Eye (tissue), 1 donor: ENCODE results near the gene CELF3.

Experiments
- DNase-seq: peaks from one replicate; pipeline ENCODE4 v3.0.0-alpha.2; 2015

CELF3 gene

DNA sequence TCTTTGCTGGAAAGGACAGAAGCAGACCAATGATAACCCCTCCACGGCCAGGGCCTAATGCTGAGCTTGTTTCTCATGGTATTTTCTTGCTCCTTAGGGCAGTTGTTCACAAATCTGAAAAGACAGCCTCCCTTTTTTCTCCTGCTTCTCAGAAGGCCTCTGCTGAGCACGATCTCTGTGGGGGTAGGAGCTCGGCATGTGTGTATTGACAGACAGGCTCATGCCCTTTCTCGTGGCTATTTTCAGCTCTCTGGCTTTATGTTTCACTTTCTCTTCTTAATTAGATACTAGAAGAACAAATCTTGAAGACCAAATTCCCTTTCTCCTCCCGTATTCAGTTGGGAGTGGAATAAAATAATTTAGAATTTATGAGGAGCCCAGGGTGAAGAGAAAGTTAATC, 4.0 kb upstream of the CELF3 start:
- DNase-seq, result no peak

DNA sequence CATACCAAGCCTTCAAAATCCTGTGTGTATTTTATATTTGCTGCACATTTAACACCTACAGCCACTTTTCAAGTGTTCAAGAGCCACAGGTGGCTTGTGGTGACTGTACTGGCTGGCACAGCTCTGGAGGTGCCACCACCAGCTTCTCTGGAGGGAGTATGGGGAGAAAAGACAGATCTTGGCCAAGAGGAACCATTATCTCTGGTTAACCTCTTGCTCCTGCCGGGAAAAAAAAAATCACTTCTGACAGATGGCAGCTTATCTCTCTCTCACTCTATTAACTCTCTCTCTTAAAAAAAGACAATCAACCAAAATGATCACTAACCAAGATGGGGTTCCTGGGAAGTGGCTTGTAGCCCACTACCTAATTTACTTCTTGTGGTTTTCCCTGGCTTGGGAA, 3.5 kb upstream of the CELF3 start:
- no peak for DNase-seq

DNA sequence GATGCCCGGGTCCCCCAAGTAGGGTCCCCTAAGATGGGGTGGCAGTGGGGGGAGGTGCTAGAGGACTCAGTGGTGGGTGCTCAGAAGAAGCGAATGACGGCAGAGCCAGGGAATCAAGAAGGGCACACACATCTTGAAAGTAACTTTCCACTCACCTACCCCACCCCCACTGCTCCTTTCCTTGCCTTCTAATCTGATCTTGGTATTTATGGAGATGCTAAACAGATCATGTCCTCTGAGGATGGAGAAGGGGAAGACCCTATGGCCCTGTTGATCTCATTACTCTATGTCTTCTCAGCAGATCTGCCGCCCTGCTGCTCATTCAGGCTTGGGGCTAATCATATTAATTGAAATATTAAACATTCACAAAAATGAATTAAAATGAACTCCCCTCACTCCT, 2.1 kb upstream of the CELF3 start:
- DNase-seq, result no peak

DNA sequence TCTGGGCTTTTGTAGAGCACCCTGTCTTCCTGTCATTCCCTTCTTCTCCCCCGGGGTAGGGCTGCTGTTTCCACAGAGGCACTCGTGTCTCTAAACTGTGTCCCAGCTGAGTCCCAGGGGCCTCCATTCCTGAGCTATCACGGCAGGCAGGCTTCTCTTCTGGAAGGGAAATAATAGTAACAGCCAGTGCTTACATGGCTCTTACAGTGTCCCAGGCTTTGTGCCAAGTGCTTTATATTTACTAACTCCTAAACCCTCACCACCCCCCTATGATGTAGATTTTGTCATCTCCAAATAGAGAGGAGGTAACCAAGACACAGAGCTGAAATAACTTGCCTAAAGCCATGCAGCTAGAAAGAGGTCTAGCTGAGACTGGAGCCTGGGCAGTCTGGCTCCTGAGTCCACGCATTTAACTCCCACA, 1.4 kb upstream of the CELF3 start:
- no peak for DNase-seq

DNA sequence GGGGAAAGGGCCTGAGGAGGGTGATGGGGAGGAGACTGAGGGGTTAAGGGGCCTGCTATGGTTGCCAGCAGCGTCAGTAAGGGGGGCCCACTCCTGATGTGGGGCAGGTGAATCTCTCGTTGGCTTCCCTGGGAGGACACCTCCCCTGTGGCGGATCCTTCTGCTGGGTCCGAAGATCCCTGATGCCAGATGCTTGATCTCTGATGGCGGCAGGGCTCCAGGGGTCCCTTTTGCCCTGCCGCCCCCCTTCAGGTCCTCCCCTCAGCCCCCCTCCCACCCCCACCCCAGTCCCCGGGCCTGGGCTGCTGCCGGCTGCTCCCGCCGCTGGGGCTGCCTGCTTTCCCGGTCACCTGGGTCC, 219 bp downstream of the CELF3 start:
- DNase-seq, result no peak

DNA sequence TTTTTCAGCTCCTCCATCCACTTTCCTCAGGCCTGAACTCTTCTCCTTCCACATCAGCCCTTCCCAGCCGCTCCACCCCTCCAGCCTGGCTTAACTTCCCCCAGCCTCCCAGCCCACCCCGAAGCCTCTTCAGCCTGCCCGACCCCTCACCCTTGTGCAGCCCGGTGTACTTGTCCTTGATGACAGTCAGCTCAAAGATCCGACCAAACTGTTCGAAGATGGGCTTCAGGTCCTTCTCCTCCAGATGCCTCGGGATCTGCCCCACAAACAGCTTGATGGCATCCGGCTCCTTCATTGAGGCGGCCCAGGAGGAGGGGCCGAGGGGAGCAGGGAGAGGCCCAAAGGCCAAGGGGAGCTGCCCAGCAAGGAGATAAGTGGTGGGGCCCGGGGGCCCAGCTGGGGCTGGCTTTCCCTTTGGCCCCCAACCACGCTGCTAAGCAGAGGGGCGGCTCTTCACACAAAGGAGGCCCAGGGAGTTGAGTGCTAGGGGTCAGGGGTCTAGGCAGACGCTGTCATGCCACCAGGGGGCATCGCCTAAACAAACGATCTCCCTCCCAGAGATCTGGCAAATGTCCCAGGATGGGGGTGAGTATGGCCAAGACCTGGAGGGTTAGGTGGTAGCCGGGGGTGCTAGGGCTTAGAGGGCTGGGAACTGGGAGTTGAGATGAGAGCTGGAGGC, 738 bp downstream of the CELF3 start:
- DNase-seq, result peak; percentile 84

DNA sequence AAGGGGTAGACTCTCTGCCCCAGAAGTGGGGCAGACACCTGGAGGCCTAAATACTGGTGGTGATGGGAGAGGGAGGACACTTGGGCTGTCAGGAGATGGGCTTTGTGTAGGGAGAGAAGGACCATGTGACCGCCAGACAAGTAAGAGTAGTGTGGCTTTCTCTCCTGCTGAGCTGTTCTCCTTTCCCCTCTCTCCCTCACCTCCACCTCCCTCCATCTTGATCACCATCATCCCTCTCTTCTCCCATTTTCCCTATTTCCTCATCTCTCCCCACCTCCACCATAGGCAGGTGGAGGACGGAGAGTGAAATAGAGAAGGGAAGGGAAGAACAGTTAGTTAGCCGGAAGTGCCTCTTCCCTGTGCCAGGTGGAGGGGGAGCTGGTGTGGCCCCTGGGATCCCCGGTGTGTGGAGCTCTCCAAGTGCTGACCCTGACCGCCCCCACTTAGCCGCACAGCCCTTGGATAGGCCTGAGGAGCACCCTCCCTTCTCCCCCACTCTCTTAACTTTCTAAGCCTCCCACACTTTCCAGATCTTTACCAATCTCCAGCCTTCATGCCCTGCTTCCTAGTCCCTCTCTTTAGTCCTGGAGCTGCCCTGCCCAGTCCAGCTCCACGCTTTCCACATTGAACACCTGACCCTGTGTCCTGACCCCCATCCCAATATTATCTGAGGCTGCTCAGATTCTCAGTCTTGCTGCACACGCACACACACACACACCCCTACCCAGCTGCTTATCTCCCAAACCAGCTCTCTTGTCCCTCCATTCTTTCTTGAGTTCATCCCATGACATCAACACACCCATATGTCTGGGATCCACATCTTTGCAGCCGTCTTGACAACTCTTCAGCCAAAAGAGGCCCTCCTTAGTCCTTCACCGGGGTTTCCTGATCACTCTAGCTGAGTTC, 1.5 kb downstream of the CELF3 start:
- no peak for DNase-seq

DNA sequence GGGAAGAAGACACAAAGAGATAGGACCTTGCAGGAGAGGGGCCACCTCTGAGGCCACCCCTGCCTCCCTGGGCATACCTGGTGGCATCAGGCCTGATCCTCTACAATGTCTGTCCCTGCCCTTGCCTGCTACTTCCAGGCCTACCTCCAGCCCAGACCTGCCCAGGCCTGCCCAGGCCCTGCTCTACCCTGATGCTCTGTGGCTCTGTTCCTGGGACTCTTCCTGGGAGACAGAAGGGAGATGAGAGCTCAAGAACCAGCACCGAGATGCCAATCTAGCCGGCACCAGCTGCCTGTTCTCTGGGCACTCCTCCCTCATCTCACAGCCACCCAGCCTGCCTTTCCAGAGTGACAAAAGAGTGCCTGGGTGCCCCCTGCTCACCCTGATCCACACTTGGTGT, 2.7 kb downstream of the CELF3 start:
- no peak for DNase-seq

DNA sequence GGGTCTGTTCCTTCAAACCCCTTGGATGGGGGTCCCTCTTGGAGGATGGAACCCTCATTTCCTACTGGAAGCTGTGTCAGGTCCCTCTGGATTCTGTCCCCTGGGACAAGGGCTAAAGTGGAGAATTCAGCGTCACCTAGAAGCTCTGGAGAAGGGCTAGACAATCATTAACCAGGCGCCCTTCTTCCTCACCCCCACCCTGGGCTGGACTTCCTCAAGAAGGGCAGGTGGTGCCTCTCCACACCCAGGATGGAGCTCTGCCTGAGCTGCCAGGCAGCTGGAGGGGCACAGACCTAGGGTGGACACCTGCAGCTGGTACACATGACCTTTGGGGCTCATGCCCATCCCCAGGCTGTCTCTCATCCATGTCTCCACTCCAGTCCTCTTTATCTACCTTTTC, 3.6 kb downstream of the CELF3 start:
- no peak for DNase-seq

DNA sequence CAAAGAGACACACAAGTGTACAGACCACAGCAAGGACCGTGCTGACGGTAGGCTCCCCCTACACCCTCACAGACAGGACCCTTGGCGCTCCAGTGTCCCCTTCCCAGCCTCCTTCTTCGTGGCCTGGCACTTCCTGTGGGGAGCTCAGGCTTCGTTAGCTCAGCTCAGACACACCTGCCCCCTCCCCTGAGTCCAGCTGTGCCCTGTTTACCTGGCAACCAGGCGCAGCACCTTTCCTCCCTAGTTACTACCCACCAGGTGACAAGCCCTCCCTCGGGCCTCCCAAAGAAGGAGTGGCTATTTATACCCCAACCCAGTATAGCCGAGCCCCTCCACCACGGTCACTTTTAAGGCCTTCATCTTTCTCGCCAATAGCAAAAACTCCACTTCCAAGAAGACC, 4.7 kb downstream of the CELF3 start:
- DNase-seq, result no peak

DNA sequence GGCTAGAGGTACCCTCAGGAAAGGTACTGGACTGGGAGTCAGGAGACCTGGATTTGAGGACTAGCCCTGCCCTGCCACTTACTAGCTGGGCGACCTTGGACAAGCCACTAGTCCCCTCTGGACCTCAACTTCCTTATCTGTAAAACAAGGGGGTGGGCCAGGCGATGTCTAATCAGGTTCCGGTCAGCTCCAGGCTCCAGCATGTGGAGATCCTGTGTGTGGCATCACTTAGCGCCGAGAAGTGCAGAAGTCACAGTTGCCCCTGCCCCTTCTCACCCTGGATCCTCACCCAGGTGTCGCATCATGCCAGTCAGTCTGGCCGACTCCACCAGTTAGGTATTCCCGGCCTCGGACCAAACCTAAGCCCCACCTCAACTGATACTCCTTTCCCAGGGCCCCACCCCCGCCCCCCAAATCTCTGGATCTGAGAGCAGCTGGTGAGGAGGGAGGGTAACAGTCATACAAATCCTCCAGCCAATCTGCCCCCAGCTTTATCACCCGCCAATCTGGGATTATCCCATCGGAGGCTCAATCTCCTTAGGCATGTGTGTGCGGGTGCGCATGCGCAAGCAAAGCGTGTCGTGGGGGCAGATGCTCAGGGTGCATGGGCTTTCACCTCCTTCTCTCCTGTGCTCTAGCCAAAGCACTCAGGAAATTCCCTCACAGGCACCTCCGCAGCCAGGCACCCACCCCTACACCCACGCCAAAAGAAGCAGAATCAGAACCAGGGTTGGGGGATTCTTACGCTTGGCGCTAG, 5.4 kb downstream of the CELF3 start:
- DNase-seq, result peak; percentile 35

DNA sequence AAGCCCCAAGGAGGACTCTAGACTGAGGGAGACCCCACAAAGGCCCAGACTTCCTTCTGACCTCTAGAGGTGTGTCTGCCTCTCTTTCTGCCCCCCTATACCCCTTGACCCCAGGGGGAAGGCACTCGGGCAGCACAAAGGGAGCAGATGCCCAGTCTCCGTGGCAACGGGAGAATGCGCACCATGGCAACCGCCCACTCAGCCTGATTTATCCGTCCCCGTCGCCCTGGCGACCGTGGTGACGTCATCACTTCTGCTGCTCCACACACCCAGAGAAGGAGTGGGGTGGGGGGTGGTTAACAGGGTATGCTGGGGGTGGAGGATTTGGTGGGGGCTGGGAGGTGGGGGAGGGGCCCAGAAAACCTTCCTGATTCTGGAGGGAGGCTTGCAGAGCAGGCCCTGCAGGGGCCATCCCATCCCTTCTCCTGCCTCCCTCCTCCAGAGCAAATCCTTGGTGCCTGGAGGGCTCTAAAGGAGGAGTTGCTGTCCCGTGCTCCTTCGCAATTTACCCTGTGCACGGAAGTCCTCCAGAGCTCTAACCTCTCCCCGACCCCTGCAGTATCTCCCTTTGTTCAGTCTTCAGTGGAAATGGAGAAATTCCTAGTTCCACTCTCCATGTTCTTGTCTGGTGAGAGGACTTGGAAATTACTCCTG, 6.3 kb downstream of the CELF3 start:
- peak; percentile 95 for DNase-seq

DNA sequence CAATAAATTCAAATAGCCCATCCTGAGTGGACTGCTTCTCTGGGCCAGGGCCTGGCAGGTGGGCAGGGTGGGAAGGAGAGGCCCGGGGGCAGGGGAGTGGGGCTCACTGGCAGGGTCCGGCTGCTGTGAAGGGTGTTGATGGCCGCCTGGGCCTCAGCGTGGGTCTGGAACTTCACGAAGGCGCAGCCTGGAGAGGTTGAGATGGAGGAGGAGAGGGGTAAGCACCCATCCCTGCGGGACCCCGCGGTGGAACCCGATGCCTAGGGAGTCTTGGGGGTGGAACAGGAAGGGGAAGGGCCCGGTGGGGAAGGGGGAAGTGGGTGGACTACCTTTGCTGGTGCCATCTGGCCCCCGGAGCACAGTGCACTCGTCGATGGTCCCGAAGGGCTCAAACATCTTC, 7.7 kb downstream of the CELF3 start:
- no peak for DNase-seq

DNA sequence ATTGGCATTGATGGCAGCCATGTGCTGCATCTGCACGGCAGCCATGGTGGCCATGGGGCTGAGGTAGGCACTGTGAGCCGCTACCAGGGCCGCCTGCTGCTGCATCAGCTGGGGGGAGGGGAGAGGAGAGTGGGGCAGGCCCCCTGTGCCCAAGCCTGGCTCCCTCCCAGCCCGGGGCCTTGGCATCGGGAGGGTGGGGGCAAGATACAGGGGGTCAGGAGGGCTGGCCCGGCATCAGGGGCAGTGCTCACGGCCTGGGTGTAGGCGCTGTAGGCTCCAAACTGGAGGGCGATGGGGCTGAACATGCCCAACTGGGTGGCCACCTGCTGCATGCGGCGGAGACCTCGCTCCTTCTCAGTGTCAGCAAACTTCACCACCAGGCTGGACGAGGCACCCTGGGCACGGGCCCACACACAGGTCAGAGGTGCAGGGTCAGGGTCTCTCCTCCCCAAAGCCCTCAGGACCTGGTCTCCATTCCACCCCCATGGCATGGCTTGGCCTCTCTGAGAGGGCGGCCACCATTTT, 9.0 kb downstream of the CELF3 start:
- no peak for DNase-seq

DNA sequence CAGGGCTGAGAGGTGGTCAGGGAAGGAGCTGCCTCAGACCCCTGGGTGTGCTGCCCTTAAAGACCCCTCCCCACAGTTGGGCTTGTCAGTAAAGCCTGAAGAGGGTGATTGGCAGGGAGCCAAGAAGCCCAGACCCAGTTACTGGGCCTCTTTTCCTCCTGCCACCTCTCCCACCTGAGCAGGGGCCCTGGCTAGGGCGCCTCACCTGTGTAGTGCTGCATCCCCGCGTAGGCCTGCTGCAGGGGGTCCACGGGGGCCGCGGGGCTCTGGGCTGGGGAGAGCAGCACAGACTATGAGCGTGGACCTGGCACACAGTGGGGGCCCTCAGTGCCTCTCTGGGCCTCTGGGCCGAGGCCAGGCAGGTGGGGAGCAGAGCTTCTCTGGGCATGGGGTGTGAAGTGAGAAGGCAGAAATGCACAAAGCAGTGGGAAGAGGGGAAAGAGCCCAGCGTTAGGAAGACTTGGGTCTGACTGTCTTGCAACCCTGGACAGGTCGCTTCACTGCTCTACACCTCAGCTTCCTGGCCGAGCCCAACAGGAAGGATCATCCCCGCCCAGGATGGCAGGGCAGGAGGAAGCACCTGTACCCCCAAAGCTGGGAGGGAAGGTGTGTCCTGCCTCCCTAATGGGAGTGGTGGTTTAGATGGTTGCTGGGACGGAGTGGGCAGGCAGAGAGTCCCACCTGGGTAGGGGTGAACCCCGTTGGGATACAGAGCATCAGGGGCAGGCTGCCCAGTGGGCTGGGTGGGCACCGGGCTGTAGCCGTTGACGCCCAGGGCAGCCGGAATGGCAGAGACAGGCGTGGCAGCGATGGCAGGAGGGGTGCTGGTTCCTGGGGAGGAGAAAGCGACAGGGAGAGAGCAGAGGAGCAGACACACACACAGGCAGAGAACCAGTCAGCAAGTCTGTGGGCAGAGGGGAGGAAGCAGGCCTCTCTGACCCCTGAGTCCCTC, 9.9 kb downstream of the CELF3 start:
- no peak for DNase-seq

DNA sequence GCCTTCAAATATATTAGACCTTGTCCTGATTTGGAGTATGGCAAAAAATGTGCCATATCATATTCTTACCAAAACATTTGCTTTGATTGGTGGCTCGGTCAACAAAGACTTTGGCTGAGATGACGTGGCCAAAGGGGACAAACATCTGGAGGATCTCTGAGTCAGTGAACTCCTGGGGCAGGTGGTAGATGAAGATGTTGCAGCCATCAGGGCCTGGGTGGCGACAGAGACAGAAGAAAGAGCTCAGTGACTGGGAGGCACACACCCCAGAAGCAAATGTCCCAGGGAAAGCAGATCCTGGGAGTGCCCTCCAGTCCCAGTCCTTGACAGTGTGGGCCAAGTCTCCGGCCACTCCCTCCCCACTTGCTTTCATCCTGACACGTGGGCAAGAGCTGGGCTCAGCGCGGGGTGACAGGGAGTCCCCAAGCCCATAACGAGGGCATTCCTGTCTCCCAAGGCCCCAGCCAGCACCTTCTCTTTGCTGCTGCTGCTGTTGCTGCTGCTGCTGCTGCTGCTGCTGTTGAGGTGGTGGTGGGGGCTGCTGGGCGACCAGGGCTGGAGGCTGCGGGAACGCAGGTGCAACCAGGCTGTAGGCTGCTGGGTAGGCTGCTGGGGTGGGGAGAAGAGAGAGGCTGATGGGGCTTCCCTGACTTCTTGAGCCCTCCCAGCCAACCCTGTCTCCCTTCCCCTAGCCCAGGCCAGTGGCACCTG, 10.7 kb downstream of the CELF3 start:
- no peak for DNase-seq

DNA sequence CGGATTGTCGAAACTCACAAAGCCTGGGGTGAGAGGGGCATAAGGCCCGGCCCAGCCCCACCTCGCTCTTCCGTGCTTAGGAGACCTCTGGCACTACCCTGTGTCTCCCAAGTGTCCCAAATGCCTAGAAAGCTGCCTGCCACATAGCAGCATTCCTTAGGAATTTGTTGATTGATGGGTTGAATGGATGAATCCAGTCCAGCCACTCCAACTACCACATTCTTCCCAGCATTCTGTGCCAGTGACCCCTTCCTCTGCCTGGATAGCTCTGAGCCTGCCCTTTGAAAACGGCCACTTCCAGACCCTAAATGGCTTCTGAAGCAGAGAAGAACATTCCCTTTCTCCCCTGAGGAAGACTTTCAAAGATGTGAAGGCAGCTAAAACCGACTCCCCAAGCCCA, 11.5 kb downstream of the CELF3 start:
- DNase-seq, result no peak

DNA sequence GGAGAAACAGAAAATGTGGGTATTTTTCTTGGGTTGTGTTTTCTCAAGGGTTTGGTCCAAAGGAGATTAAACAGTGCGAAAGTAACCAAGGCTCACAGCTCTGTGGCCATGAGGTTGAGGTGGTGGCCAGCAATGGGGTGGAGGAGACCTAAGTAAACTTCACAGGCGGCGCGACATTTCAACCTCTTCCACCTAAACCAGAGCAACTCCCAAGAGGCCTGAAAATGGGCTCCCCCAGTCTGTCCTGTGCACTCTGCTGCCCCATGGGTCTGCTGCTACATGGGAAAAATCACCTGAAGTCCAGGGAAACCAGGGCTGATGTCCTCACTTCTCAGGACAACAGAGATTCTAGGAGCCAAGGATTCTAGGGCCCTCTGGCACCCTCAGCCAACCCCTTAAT, 12.4 kb downstream of the CELF3 start:
- DNase-seq, result no peak

DNA sequence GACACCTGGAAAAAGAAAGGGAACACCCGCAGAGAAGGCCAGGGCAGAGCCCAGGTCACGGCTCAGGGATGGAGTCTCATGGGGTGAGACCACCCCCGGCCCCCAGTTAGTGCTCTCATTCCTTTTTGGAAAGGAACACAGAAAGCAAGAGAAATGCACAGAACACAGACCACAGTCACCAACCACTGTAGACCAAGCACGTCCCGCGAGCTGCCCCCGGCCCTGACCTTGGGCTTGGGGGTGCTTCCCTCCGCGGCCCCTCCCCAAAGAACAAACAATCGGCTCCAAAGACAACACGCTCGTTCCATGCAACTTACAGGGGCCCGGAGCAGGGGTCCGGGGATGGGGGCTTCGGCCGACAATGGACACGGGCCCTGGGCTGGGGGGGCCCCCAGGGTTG, 12.8 kb downstream of the CELF3 start:
- no peak for DNase-seq

DNA sequence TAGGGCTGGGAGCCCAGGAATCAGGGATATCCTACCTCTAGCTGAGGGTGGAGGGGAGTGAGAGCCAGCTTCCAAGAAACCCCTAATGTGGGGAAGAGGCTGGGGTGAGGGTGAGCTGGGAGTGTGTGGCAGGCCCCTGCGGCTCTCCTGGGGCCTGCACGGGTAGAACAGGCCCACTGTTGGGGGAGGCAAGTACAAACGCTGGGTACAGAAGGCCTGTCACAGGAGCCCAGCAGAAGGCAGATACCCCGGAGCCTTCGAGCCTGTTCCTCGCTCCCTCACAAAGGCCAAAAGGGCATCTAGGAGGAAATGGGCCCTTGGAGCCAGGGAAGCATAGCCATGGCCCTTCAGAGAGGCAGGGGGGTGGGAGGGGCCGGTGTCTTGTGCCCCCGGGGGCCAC, 13.7 kb downstream of the CELF3 start:
- DNase-seq, result no peak

DNA sequence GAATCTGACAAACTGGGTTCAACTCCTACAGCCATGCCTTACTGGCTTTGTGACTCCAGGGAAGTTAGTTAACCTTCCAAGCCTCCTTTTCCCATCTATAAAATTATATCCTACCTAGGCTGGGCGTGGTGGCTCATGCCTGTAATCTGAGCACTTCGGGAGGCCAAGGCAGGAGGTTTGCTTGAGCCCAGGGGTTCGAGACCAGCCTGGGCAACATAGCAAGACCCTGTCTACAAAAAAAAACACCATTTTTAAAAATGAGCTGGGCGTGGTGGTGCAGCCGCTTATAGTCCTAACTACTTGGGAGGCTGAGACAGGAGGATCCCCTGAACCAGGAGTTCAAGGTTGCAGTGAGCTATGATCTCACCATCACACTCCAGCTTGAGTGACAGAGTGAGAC, 15.1 kb downstream of the CELF3 start:
- no peak for DNase-seq
